Ishikawa (cell line): ENCODE data around the gene SLC13A5.

Experiments
- CEBPB ChIP-seq: IDR thresholded peaks from 2 replicates; pipeline ENCODE4 v1.6.1; 2012
- CREB1 ChIP-seq: IDR thresholded peaks from 2 replicates; pipeline ENCODE4 v1.6.1; 2012; ENCODE audit warnings: low read depth
- EGR1 ChIP-seq: IDR thresholded peaks from 2 replicates; pipeline ENCODE4 v1.6.1; 2012
- EP300 ChIP-seq: IDR thresholded peaks from 2 replicates; pipeline ENCODE4 v1.6.1; 2012; ENCODE audit warnings: borderline replicate concordance
- FOXM1 ChIP-seq: IDR thresholded peaks from 2 replicates; pipeline ENCODE4 v1.6.1; 2012; ENCODE audit warnings: low read depth, borderline replicate concordance
- NFIC ChIP-seq: IDR thresholded peaks from 2 replicates; pipeline ENCODE4 v1.6.1; 2012
- RAD21 ChIP-seq: IDR thresholded peaks from 2 replicates; pipeline ENCODE4 v1.6.1; 2012; ENCODE audit warnings: low read depth
- TAF1 ChIP-seq: IDR thresholded peaks from 2 replicates; pipeline ENCODE4 v1.6.1; 2012; ENCODE audit warnings: low read depth, mild to moderate bottlenecking
- TCF12 ChIP-seq: IDR thresholded peaks from 2 replicates; pipeline ENCODE4 v1.6.1; 2012; ENCODE audit warnings: low read depth
- YY1 ChIP-seq: IDR thresholded peaks from 2 replicates; pipeline ENCODE4 v1.6.1; 2012; ENCODE audit warnings: low read depth
- ZBTB7A ChIP-seq: IDR thresholded peaks from 2 replicates; pipeline ENCODE4 v1.6.1; 2012; ENCODE audit warnings: low read depth
- TF ChIP-seq, protein P1 (sequence below): IDR thresholded peaks from 2 replicates; pipeline ENCODE4 v1.6.1; 2012; ENCODE audit warnings: low read depth, mild to moderate bottlenecking
- TF ChIP-seq, protein P2 (sequence below): IDR thresholded peaks from 2 replicates; pipeline ENCODE4 v1.6.1; 2012
- TF ChIP-seq, protein P3 (sequence below): IDR thresholded peaks from 2 replicates; pipeline ENCODE4 v1.6.1; 2012

DNA sequence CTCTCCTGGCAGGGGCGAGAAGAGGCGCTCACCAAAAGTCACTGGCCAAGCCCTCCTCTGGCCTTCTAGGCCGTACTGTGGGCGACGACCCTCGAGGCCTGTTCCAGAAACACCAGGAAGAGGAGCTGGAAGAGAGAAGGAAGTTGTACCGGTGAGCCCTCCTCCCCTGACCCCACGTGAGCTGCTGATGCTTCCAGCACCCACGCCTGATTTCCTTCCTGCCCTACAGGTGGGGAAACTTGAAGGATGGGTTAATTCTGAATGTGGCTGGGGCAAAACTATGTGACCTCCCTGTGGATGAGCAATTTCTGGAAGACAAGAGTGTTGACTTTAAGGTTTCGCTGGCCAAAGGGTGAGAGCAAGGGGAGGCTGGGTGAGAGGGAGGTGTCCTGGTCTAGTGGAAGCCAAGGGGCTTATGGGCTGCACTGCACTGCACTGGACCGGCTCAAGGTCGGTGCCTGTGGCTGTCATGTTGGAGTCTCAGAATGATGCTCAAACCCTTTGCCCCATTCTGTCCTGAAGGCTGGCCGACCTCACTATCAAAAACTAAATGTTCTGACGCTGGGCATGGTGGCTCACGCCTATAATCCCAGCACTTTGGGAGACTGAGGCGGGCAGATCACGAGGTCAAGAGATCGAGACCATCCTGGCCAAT lies 55.4 kb downstream of the SLC13A5 start:
- TF ChIP-seq, protein P1, sequence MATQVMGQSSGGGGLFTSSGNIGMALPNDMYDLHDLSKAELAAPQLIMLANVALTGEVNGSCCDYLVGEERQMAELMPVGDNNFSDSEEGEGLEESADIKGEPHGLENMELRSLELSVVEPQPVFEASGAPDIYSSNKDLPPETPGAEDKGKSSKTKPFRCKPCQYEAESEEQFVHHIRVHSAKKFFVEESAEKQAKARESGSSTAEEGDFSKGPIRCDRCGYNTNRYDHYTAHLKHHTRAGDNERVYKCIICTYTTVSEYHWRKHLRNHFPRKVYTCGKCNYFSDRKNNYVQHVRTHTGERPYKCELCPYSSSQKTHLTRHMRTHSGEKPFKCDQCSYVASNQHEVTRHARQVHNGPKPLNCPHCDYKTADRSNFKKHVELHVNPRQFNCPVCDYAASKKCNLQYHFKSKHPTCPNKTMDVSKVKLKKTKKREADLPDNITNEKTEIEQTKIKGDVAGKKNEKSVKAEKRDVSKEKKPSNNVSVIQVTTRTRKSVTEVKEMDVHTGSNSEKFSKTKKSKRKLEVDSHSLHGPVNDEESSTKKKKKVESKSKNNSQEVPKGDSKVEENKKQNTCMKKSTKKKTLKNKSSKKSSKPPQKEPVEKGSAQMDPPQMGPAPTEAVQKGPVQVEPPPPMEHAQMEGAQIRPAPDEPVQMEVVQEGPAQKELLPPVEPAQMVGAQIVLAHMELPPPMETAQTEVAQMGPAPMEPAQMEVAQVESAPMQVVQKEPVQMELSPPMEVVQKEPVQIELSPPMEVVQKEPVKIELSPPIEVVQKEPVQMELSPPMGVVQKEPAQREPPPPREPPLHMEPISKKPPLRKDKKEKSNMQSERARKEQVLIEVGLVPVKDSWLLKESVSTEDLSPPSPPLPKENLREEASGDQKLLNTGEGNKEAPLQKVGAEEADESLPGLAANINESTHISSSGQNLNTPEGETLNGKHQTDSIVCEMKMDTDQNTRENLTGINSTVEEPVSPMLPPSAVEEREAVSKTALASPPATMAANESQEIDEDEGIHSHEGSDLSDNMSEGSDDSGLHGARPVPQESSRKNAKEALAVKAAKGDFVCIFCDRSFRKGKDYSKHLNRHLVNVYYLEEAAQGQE = no peak
- TF ChIP-seq, protein P2, sequence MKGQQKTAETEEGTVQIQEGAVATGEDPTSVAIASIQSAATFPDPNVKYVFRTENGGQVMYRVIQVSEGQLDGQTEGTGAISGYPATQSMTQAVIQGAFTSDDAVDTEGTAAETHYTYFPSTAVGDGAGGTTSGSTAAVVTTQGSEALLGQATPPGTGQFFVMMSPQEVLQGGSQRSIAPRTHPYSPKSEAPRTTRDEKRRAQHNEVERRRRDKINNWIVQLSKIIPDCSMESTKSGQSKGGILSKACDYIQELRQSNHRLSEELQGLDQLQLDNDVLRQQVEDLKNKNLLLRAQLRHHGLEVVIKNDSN = no peak
- TF ChIP-seq TAF1 = no peak
- no peak for TF ChIP-seq EGR1
- no peak for TF ChIP-seq CREB1
- no peak for TF ChIP-seq EP300
- no peak for TF ChIP-seq CEBPB
- TF ChIP-seq, protein P3, sequence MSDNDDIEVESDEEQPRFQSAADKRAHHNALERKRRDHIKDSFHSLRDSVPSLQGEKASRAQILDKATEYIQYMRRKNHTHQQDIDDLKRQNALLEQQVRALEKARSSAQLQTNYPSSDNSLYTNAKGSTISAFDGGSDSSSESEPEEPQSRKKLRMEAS = no peak
- no peak for TF ChIP-seq FOXM1
- no peak for TF ChIP-seq ZBTB7A
- TF ChIP-seq RAD21 = no peak
- no peak for TF ChIP-seq TCF12
- no peak for TF ChIP-seq NFIC
- no peak for TF ChIP-seq YY1
